Stimulated activated CD4-positive, alpha-beta T cell treated with anti-CD3 and anti-CD28 coated beads, Interleukin-1b, Interleukin-23, amount 100 ng/mL, for 24 hours (primary cell): ENCODE results near the gene TES.
A peak's percentile ranks its signal among the peaks of the same experiment; 100 is the strongest.
"Not testable (repeated sequence)": the region's sequence is repeated elsewhere in the genome, so short reads cannot be mapped to it uniquely, and the experiment has no call there.

Experiments
- DNase-seq, 4 experiments: peaks; one replicate each; pipeline ENCODE4 v3.0.0-alpha.2; 2020; ENCODE audit warnings: low read depth in 4 of 4, low spot score in 1 of 4

Gene TES

GRCh38 chr7:116210345-116211005 lies at the start of gene TES:
Gene TES (plus strand): TSS chr7:116210539. CDS start chr7:116210708, 169 bp downstream.
- peak; percentile 27 to 58 (median 50) for DNase-seq

GRCh38 chr7:116161728-116162127 lies 48.6 kb upstream of the TES start:
- DNase-seq, result no peak

- no peak for DNase-seq
These were observed 48.1 kb upstream of the TES start for GRCh38 chr7:116162254-116162653.

GRCh38 chr7:116162992-116163391 lies 47.3 kb upstream of the TES start:
- DNase-seq, result no peak

- no peak for DNase-seq
These were observed 45.6 kb upstream of the TES start for GRCh38 chr7:116164552-116165306.

GRCh38 chr7:116165717-116166116 lies 44.6 kb upstream of the TES start:
- no peak for DNase-seq

GRCh38 chr7:116166156-116166555 lies 44.2 kb upstream of the TES start:
- no peak for DNase-seq

- no peak for DNase-seq
These were observed 43.2 kb upstream of the TES start for GRCh38 chr7:116167177-116167576.

- DNase-seq, result no peak
These were observed 41.3 kb upstream of the TES start for GRCh38 chr7:116169060-116169459.

GRCh38 chr7:116170180-116170579 lies 40.2 kb upstream of the TES start:
- DNase-seq, result no peak

GRCh38 chr7:116171094-116171493 lies 39.2 kb upstream of the TES start:
- DNase-seq, result no peak

- no peak for DNase-seq
These were observed 38.0 kb upstream of the TES start for GRCh38 chr7:116172353-116172752.

- no peak for DNase-seq
These were observed 37.0 kb upstream of the TES start for GRCh38 chr7:116173051-116174028.

- not testable (repeated sequence) for DNase-seq
These were observed 35.2 kb upstream of the TES start for GRCh38 chr7:116175095-116175494.

- DNase-seq, result no peak
These were observed 34.1 kb upstream of the TES start for GRCh38 chr7:116176226-116176625.

GRCh38 chr7:116177009-116177408 lies 33.3 kb upstream of the TES start:
- DNase-seq, result no peak

- DNase-seq, result no peak
These were observed 30.0 kb upstream of the TES start for GRCh38 chr7:116180302-116180701.

- no peak for DNase-seq
These were observed 28.3 kb upstream of the TES start for GRCh38 chr7:116182023-116182422.

GRCh38 chr7:116185450-116185849 lies 24.9 kb upstream of the TES start:
- DNase-seq, result no peak

- DNase-seq, result no peak
These were observed 24.4 kb upstream of the TES start for GRCh38 chr7:116185956-116186355.

GRCh38 chr7:116187400-116187799 lies 22.9 kb upstream of the TES start:
- no peak for DNase-seq
